Fibroblast of lung (primary cell): Measurements from ENCODE around the gene SH3TC2.

Experiments used
- CTCF ChIP-seq, 2 donors: IDR thresholded peaks in 1 of 2; conservative IDR thresholded peaks in 1 of 2; 1 replicate in 1 of 2; 2 replicates in 1 of 2; pipeline ENCODE4 v1.5.1; 2011 to 2012; ENCODE audit warnings: low read length in 2 of 2, control low read depth in 1 of 2, inconsistent platforms in 1 of 2, low read depth in 1 of 2, mild to moderate bottlenecking in 1 of 2
- EZH2 ChIP-seq: IDR thresholded peaks from 2 replicates; pipeline ENCODE4 v1.5.1; 2012; ENCODE audit warnings: low read length, control low read depth, mild to moderate bottlenecking; ENCODE audit errors: missing control alignments

- TF ChIP-seq EZH2 (no peak), CTCF (conservative IDR thresholded peaks at IDR 0.05 in 1 of 2, IDR thresholded peaks at IDR 0.05 in 1 of 2; ENCODE audit: low read depth in 1 of 2, low read length in 2 of 2) (no peak)
These were observed 106.1 kb downstream of the SH3TC2 start for GRCh38 chr5:148956477-148957385.
